Spleen (tissue), 7 donors: ENCODE data around the gene DAPK1.

Experiments used
- POLR2A ChIP-seq, 3 donors: fragments of 450-650 bp; IDR thresholded peaks; one replicate each; pipeline ENCODE4 v1.5.1; 2017; ENCODE audit warnings: antibody characterized with exemption in 3 of 3, mild to moderate bottlenecking in 1 of 3
- POLR2AphosphoS5 ChIP-seq, 3 donors: sonication (generic); formaldehyde crosslinking; IDR thresholded peaks; one replicate each; pipeline ENCODE4 v1.5.1; 2017; ENCODE audit warnings: antibody characterized with exemption in 3 of 3
- TF ChIP-seq, protein P1 (sequence below), 11 experiments: fragments of 200-600 bp in 7 of 11; fragments of 450-650 bp in 4 of 11; sonication (generic) in 4 of 11; IDR thresholded peaks in 8 of 11; conservative IDR thresholded peaks in 3 of 11; 1 replicate in 7 of 11; 2 replicates in 4 of 11; pipeline versions ENCODE4 v1.4.0 to v1.8.0; 2016 to 2021; ENCODE audit warnings: antibody characterized with exemption in 11 of 11, inconsistent platforms in 4 of 11, mild to moderate bottlenecking in 1 of 11
- donor health status: DM: no; HTN: no; CAD: no; lungs with moderate emphysema.
- donor health status: DM: no; HTN: no; CAD: no.
- donor health status: DM: no; HTN: no; CAD: no.

DNA sequence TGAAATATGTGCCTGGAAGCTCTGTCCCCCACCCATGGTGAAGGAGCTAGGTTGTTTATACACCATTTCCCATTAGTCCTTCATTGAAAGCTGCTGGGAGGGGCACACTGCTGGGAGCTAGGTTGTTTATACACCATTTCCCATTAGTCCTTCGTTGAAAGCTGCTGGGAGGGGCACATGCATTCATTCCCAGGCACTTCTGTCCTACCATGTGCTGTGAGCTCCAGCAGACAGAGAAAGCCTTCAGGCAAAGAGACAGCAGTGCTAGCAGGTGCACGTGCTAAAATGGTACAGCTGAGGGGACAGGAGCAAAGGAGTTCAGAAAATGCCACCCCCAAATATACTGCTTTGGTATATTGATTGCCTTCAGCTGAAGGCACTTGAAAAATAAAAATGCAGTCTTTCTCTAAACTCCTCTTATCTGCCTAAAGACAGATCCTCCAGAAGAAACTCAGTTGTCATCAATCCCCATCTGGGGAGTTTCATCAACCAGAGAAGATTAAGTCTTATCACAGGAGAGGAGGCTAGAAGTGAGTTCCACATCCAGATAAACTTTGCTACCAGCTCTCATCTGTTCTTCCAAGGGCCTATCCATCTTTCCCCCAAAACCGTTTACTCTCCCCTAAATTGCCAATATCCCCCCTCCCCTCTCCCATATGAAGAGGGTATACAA lies 27.7 kb upstream of the DAPK1 start:
- TF ChIP-seq POLR2A (IDR thresholded peaks at IDR 0.05): no peak
- TF ChIP-seq, protein P1, sequence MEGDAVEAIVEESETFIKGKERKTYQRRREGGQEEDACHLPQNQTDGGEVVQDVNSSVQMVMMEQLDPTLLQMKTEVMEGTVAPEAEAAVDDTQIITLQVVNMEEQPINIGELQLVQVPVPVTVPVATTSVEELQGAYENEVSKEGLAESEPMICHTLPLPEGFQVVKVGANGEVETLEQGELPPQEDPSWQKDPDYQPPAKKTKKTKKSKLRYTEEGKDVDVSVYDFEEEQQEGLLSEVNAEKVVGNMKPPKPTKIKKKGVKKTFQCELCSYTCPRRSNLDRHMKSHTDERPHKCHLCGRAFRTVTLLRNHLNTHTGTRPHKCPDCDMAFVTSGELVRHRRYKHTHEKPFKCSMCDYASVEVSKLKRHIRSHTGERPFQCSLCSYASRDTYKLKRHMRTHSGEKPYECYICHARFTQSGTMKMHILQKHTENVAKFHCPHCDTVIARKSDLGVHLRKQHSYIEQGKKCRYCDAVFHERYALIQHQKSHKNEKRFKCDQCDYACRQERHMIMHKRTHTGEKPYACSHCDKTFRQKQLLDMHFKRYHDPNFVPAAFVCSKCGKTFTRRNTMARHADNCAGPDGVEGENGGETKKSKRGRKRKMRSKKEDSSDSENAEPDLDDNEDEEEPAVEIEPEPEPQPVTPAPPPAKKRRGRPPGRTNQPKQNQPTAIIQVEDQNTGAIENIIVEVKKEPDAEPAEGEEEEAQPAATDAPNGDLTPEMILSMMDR (IDR thresholded peaks at IDR 0.05 in 8 of 11, conservative IDR thresholded peaks at IDR 0.05 in 3 of 11): no peak
- TF ChIP-seq POLR2AphosphoS5 (IDR thresholded peaks at IDR 0.05): no peak
